Measurements from ENCODE around the gene LHFPL2.

The LHFPL2 gene

DNA sequence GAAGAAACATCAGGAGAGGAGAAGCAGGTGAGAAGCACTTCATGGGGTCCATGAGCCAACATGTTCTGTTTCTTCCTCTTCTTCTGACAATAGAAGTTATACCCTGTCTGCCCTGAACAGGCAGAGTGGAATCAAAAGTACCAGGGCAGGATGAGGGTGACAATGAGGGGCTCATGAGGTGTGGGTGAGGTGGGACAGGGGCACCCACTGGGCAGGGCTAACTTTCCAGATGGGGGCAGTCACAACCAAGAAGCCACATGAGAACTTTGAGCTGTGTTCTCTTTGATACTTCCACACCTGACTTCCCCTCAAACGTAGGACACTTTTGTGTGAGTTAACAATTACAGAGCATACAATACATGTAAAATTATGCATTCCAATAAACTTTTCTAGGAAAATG is 92.7 kb downstream of the LHFPL2 start:
- DNase-seq (ENCODE audit: low spot score), result no peak
- in situ Hi-C loops (cut with MboI; ENCODE audit: low sequenced_read_pairs, unreplicated experiment), result no loop called here
- TF ChIP-seq, protein P1, sequence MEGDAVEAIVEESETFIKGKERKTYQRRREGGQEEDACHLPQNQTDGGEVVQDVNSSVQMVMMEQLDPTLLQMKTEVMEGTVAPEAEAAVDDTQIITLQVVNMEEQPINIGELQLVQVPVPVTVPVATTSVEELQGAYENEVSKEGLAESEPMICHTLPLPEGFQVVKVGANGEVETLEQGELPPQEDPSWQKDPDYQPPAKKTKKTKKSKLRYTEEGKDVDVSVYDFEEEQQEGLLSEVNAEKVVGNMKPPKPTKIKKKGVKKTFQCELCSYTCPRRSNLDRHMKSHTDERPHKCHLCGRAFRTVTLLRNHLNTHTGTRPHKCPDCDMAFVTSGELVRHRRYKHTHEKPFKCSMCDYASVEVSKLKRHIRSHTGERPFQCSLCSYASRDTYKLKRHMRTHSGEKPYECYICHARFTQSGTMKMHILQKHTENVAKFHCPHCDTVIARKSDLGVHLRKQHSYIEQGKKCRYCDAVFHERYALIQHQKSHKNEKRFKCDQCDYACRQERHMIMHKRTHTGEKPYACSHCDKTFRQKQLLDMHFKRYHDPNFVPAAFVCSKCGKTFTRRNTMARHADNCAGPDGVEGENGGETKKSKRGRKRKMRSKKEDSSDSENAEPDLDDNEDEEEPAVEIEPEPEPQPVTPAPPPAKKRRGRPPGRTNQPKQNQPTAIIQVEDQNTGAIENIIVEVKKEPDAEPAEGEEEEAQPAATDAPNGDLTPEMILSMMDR (IDR thresholded peaks at IDR 0.05; ENCODE audit: borderline replicate concordance, control extremely low read depth, extremely low read depth, insufficient read depth, missing control alignments), result no peak

DNA sequence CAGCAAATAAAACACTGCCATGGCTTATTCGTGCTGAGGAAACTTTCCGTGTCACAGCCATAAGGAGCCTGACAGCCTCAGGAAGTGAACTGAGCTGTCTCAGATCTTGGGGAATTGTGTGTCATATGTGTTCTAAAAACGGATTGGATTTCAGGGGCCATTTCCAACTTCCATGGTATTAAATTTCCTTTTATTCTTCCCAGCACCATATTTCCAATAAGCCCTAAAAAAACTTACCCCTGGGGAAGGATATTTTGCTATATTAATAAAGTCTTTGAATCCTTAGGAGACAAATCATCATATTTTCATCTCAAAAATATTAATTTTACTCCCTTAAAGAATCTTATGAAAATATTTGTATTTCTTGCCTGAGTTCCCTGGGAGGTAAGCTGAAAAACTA is 93.9 kb downstream of the LHFPL2 start:
- no peak for DNase-seq (ENCODE audit: low spot score)
- TF ChIP-seq, protein P1 (IDR thresholded peaks at IDR 0.05; ENCODE audit: borderline replicate concordance, control extremely low read depth, extremely low read depth, insufficient read depth, missing control alignments), result no peak
- in situ Hi-C loops (cut with MboI; ENCODE audit: low sequenced_read_pairs, unreplicated experiment), result no loop called here

DNA sequence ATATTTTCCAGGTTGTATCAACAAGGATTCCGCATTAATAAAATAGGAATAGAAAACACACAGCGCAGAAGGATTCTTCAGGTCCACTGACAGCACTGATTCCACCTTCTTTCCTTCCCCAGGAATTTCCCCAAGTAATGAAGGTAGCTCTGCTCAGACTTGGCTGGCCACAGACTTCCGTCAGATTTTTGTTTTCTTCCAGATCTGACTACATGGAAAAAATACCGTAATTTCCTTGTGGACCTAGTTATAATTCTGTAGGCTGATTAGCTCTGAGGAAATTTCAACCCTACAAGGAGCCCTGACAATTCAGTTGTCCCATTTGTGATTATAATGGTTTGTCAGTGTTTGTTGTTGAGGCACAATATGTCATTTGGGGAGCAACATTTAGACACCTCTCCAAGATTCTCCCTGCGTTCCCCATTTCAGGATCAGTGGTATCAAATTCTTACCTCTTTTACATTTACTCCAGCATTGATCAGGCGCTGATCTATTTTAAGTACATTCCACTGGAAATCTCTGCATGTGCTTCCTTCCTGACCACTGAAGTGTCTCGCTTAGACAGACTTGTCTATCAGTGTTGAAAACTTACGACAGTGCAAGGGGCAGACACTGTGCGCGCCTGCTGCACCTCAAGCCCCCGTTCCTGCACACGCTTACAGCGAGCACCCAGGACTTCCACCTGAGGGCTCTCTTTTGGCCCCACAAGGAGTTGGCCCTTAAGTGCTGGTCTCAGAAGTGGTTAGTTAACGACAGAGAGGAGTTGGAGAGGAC is 94.8 kb downstream of the LHFPL2 start:
- no peak for DNase-seq (ENCODE audit: low spot score)
- in situ Hi-C loops (cut with MboI; ENCODE audit: low sequenced_read_pairs, unreplicated experiment), result no loop called here
- TF ChIP-seq, protein P1 (IDR thresholded peaks at IDR 0.05; ENCODE audit: borderline replicate concordance, control extremely low read depth, extremely low read depth, insufficient read depth, missing control alignments), result no peak

- in situ Hi-C loops (cut with MboI; ENCODE audit: low sequenced_read_pairs, unreplicated experiment), result no loop called here
- no peak for DNase-seq (ENCODE audit: low spot score)
- TF ChIP-seq, protein P1 (IDR thresholded peaks at IDR 0.05; ENCODE audit: borderline replicate concordance, control extremely low read depth, extremely low read depth, insufficient read depth, missing control alignments), result no peak
Observed at GRCh38 chr5:78552729-78553342, 95.7 kb downstream of the LHFPL2 start.

GRCh38 chr5:78550891-78551290 is 97.7 kb downstream of the LHFPL2 start:
- TF ChIP-seq, protein P1 (IDR thresholded peaks at IDR 0.05; ENCODE audit: borderline replicate concordance, control extremely low read depth, extremely low read depth, insufficient read depth, missing control alignments), result no peak
- DNase-seq (ENCODE audit: low spot score), result no peak
- in situ Hi-C loops (cut with MboI; ENCODE audit: low sequenced_read_pairs, unreplicated experiment), result no loop called here

GRCh38 chr5:78549043-78549442 is 99.5 kb downstream of the LHFPL2 start:
- in situ Hi-C loops (cut with MboI; ENCODE audit: low sequenced_read_pairs, unreplicated experiment), result no loop called here
- TF ChIP-seq, protein P1 (IDR thresholded peaks at IDR 0.05; ENCODE audit: borderline replicate concordance, control extremely low read depth, extremely low read depth, insufficient read depth, missing control alignments), result no peak
- no peak for DNase-seq (ENCODE audit: low spot score)
